GM18951 (cell line): ENCODE measurements around the gene TRABD.
"Not testable (repeated sequence)": the region's sequence is repeated elsewhere in the genome, so short reads cannot be mapped to it uniquely, and the experiment has no call there.

ENCODE experiments used
- POLR2A ChIP-seq: IDR thresholded peaks from 4 replicates; pipeline ENCODE4 v1.6.1; 2011; ENCODE audit warnings: mild to moderate bottlenecking; ENCODE audit not compliant: insufficient read length, insufficient read depth; ENCODE audit errors: extremely low read depth
- in situ Hi-C: fragments of 300-500 bp; cut with MboI; formaldehyde crosslinking; loops from one replicate; pipeline ENCODE4 v1.12.0; 2022; ENCODE audit warnings: low sequenced_read_pairs, mixed read lengths, inconsistent platforms; ENCODE audit not compliant: unreplicated experiment

The TRABD gene

GRCh38 chr22:50185375-50186087 lies at the start of gene TRABD:
Gene TRABD, plus strand, starts transcription at chr22:50185913. Its CDS starts 7,148 bp downstream, at chr22:50193061.
- in situ Hi-C loops = no loop called here
- peak; percentile 61 for TF ChIP-seq POLR2A

GRCh38 chr22:50136581-50137015 lies 49.1 kb upstream of the TRABD start:
- TF ChIP-seq POLR2A = no peak
- in situ Hi-C loops = no loop called here

GRCh38 chr22:50137277-50137676 lies 48.4 kb upstream of the TRABD start:
- in situ Hi-C loops = not testable (repeated sequence)

GRCh38 chr22:50138041-50138440 lies 47.7 kb upstream of the TRABD start:
- in situ Hi-C loops = no loop called here
- TF ChIP-seq POLR2A = no peak

- in situ Hi-C loops = no loop called here
- TF ChIP-seq POLR2A = no peak
These were observed 46.7 kb upstream of the TRABD start for GRCh38 chr22:50138988-50139387.

GRCh38 chr22:50139843-50140415 lies 45.8 kb upstream of the TRABD start:
- TF ChIP-seq POLR2A = no peak
- in situ Hi-C loops = no loop called here

GRCh38 chr22:50140615-50141014 lies 45.1 kb upstream of the TRABD start:
- in situ Hi-C loops = no loop called here
- no peak for TF ChIP-seq POLR2A

- in situ Hi-C loops = no loop called here
- no peak for TF ChIP-seq POLR2A
These were observed 44.3 kb upstream of the TRABD start for GRCh38 chr22:50141462-50141861.

- in situ Hi-C loops = no loop called here
- no peak for TF ChIP-seq POLR2A
These were observed 43.8 kb upstream of the TRABD start for GRCh38 chr22:50141891-50142363.

- in situ Hi-C loops = no loop called here
- TF ChIP-seq POLR2A = no peak
These were observed 42.6 kb upstream of the TRABD start for GRCh38 chr22:50143096-50143495.

GRCh38 chr22:50144005-50144614 lies 41.6 kb upstream of the TRABD start:
- in situ Hi-C loops = no loop called here
- no peak for TF ChIP-seq POLR2A

GRCh38 chr22:50145721-50146438 lies 39.8 kb upstream of the TRABD start:
- no peak for TF ChIP-seq POLR2A
- in situ Hi-C loops = loop anchor here (5.0 kb wide), 1 partner anchor 61 kb away; no protein-coding TSS in a partner anchor
